ENCODE measurements around the gene KCTD6.

Gene KCTD6

GRCh38 chr3:58544541-58544940, 52.6 kb downstream of the KCTD6 start:
- TF ChIP-seq, protein P1, sequence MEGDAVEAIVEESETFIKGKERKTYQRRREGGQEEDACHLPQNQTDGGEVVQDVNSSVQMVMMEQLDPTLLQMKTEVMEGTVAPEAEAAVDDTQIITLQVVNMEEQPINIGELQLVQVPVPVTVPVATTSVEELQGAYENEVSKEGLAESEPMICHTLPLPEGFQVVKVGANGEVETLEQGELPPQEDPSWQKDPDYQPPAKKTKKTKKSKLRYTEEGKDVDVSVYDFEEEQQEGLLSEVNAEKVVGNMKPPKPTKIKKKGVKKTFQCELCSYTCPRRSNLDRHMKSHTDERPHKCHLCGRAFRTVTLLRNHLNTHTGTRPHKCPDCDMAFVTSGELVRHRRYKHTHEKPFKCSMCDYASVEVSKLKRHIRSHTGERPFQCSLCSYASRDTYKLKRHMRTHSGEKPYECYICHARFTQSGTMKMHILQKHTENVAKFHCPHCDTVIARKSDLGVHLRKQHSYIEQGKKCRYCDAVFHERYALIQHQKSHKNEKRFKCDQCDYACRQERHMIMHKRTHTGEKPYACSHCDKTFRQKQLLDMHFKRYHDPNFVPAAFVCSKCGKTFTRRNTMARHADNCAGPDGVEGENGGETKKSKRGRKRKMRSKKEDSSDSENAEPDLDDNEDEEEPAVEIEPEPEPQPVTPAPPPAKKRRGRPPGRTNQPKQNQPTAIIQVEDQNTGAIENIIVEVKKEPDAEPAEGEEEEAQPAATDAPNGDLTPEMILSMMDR (IDR thresholded peaks at IDR 0.05; ENCODE audit: extremely low read depth, insufficient read depth, missing control alignments), result no peak
- no peak for DNase-seq (ENCODE audit: low spot score)
- in situ Hi-C loops (cut with MboI; ENCODE audit: low pct_unique_long_range_greater_than_20kb, low sequenced_read_pairs, unreplicated experiment), result no loop called here

- TF ChIP-seq, protein P1 (IDR thresholded peaks at IDR 0.05; ENCODE audit: extremely low read depth, insufficient read depth, missing control alignments), result no peak
- no peak for DNase-seq (ENCODE audit: low spot score)
- in situ Hi-C loops (cut with MboI; ENCODE audit: low pct_unique_long_range_greater_than_20kb, low sequenced_read_pairs, unreplicated experiment), result no loop called here
Measured at GRCh38 chr3:58551636-58552180, 59.8 kb downstream of the KCTD6 start.

Data from GM13977 (cell line).